Brain microvascular endothelial cell (primary cell): ENCODE results near the gene AFTPH.

ENCODE experiments used
- DNase-seq: peaks from one replicate; pipeline ENCODE4 v3.0.0-alpha.2; 2020
- H3K27ac ChIP-seq: fragments of 250-450 bp; sonication (Bioruptor Pico); 2 replicates; pipeline ENCODE4 v1.5.1; 2020; ENCODE audit warnings: mild to moderate bottlenecking, moderate library complexity
- H3K27me3 ChIP-seq: fragments of 250-450 bp; sonication (Bioruptor Pico); replicated peaks from 2 replicates; pipeline ENCODE4 v1.5.1; 2020; ENCODE audit warnings: mild to moderate bottlenecking
- H3K36me3 ChIP-seq: fragments of 250-450 bp; sonication (Bioruptor Pico); replicated peaks from 2 replicates; pipeline ENCODE4 v1.5.1; 2020; ENCODE audit warnings: mild to moderate bottlenecking
- H3K4me3 ChIP-seq: 2 replicates; pipeline ENCODE4 v1.5.1; 2011; ENCODE audit warnings: low read depth, mild to moderate bottlenecking, control low read depth, low read length, moderate library complexity
- in situ Hi-C: cut with HindIII; loops from 2 replicates; pipeline ENCODE4 v1.10.0; 2017; ENCODE audit warnings: low sequenced_read_pairs, low pct_ligation_motif_present
- TF ChIP-seq, protein P1 (sequence below): IDR thresholded peaks from 2 replicates; pipeline ENCODE4 v1.5.1; 2011; ENCODE audit warnings: low read depth, mild to moderate bottlenecking, moderate library complexity, low read length, control low read depth, inconsistent platforms; ENCODE audit errors: missing control alignments

The AFTPH gene

DNA sequence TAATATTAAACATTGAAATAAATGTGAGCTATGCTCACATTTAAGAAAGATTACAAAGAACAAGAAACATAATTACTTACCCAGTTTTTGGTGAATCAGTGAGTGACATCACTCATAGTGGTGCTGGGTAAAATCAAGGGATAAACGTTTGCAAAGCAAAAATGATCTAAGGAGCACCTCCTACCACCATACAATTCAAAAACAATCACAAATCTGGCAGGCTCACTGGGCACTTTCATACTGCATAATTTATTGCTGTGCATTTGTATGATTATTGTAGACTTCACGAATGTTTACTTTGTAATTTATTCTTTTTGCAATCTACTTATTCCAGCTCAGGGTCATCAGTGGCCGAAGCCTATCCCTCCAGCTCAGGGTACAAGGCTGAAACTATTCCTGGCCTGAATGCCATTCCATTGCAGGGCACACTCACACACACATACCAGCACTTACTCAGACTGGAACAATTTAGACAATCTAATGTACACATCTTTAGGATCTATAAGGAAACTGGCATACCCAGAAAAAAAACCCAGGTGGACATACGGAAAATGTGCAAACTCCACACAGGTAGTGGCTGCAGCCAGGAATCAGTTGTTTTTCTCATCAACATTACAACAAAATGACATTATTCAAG, 34.4 kb downstream of the AFTPH start:
- TF ChIP-seq, protein P1, sequence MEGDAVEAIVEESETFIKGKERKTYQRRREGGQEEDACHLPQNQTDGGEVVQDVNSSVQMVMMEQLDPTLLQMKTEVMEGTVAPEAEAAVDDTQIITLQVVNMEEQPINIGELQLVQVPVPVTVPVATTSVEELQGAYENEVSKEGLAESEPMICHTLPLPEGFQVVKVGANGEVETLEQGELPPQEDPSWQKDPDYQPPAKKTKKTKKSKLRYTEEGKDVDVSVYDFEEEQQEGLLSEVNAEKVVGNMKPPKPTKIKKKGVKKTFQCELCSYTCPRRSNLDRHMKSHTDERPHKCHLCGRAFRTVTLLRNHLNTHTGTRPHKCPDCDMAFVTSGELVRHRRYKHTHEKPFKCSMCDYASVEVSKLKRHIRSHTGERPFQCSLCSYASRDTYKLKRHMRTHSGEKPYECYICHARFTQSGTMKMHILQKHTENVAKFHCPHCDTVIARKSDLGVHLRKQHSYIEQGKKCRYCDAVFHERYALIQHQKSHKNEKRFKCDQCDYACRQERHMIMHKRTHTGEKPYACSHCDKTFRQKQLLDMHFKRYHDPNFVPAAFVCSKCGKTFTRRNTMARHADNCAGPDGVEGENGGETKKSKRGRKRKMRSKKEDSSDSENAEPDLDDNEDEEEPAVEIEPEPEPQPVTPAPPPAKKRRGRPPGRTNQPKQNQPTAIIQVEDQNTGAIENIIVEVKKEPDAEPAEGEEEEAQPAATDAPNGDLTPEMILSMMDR = no peak
- no peak overlapping the region for H3K27ac ChIP-seq
- DNase-seq = no peak
- no peaks in the 10 kb centered on the region for H3K27me3 ChIP-seq
- H3K4me3 ChIP-seq = no peak overlapping the region
- no peaks in the 10 kb centered on the region for H3K36me3 ChIP-seq
- in situ Hi-C loops = no loop called here

GRCh38 chr2:64562148-64562784, 38.1 kb downstream of the AFTPH start:
- TF ChIP-seq, protein P1 = no peak
- in situ Hi-C loops = no loop called here
- Histone ChIP-seq H3K27ac (no peak overlapping the region), H3K36me3 (no peaks in the 10 kb centered on the region), H3K4me3 (no peak overlapping the region), H3K27me3 (no peaks in the 10 kb centered on the region)
- DNase-seq = no peak

DNA sequence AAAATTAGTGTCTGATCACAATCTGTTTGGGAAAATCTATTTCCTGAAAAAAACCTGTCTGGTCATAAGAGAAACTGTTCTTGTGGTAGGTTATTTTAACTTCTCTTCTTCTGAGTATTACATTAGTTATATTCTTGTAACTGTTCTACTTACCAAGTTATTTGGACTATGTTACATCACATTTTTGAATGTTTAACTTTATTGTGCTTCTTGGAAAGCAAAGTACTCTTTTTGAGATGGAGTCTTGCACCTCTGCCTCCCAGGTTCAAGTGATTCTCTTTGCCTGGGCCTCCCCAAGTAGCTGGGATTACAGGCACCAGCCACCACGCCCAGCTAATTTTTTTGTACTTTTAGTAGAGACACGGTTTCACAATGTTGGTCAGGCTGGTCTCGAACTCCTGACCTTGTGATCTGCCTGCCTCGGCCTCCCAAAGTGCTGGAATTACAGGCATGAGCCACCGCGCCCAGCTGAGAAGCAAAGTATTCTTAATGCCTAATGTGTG, 39.4 kb downstream of the AFTPH start:
- no peak overlapping the region for H3K4me3 ChIP-seq
- H3K27ac ChIP-seq = no peak overlapping the region
- TF ChIP-seq, protein P1 = no peak
- no peak for DNase-seq
- H3K36me3 ChIP-seq = no peaks in the 10 kb centered on the region
- no peaks in the 10 kb centered on the region for H3K27me3 ChIP-seq
- in situ Hi-C loops = no loop called here

DNA sequence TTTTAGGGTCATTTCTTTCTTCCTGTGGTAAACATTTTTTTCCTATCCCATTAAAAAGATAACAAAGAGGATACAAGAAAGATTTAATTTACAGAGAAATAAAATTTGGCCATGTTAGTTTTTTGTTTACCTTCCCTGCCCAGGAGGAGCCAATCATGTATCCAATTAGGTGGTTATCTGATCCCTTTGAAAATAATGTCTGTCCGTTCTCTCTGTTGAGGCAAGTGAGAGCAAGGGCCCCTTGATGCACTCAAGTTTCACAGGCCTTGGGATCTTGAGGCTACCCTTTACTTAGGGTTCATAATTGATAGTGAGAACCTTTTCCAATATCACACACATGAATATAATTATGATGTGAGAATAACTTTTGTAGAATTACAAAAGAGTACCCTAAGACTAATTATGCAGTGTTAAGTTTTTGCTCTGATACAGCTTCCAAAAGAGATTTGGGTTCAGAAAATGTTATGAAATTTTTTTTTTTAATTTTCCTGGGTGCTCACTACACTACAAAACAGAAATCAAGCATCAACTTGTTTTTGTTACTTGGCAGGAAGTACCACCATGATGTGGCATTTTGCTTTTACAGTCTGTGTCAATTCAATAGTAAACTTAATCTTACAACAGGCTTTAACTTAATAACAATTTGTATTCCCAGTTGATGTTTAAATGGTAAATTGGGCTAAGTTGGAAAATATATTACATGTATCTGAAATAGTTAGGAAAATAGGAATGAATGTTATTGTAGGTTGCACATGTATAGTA, 42.0 kb downstream of the AFTPH start:
- Histone ChIP-seq H3K27me3 (no peaks in the 10 kb centered on the region), H3K36me3 (no peaks in the 10 kb centered on the region), H3K4me3 (no peak overlapping the region), H3K27ac (no peak overlapping the region)
- DNase-seq = no peak
- TF ChIP-seq, protein P1 = no peak
- in situ Hi-C loops = no loop called here

DNA sequence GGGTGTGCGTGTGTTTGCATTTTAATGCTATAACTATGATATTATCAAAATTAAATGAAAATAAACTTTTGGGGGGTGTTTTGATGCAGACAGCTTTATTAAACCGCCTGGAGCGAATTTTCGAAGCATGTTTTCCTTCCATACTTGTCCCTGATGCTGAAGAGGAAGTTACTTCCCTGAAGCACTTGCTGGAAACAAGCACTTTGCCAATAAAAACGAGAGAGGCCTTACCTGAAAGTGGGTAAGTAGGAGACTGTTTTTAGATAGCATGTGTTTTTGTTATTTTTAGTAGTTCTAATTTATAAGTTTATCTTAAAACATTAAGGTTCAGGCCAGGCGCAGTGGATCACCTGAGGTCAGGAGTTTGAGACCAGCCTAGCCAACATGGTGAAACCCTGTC, 43.3 kb downstream of the AFTPH start:
- DNase-seq = no peak
- H3K4me3 ChIP-seq = no peak overlapping the region
- H3K27me3 ChIP-seq = no peaks in the 10 kb centered on the region
- in situ Hi-C loops = no loop called here
- no peaks in the 10 kb centered on the region for H3K36me3 ChIP-seq
- TF ChIP-seq, protein P1 = no peak
- H3K27ac ChIP-seq = no peak overlapping the region
